Pancreas (tissue), 10 donors: ENCODE data around the gene ZSCAN21. TPM values are rescaled to one million over a fixed set of nuclear protein-coding genes. Genes with fewer than 3 reads are reported as not detected.

ENCODE experiments used
- ATAC-seq, 4 donors: fragments of 200-7000 bp; cut with Tn5 transposase; one replicate each; pipeline versions ENCODE4 v1.8.0 to v1.9.1; 2020; ENCODE audit warnings: mild to moderate bottlenecking in 4 of 4, moderate library complexity in 4 of 4
- DNase-seq, 6 donors: peaks; one replicate each; pipeline ENCODE4 v3.0.0-alpha.2; 2020
- FAIRE-seq: peaks from 2 replicates; lab custom pipeline; 2012; peaks lifted over from hg19 to GRCh38; lab: Jason Lieb, UNC
- H3K27ac ChIP-seq, 4 donors: fragments of 200-600 bp; sonication (generic); 1 replicate in 3 of 4; 2 replicates in 1 of 4; pipeline versions ENCODE4 v1.5.0 to v1.8.0; 2020
- H3K27me3 ChIP-seq, 4 donors: fragments of 200-600 bp; one replicate each; pipeline ENCODE4 v1.8.0; 2021
- H3K36me3 ChIP-seq, 3 donors: fragments of 200-600 bp; sonication (generic) in 1 of 3; one replicate each; pipeline versions ENCODE4 v1.5.0 to v1.8.0; 2020 to 2021
- H3K4me1 ChIP-seq, 3 donors: fragments of 200-600 bp; one replicate each; pipeline ENCODE4 v1.8.0; 2021
- H3K4me3 ChIP-seq, 4 donors: fragments of 200-600 bp; sonication (generic) in 2 of 4; one replicate each; pipeline versions ENCODE4 v1.5.0 to v1.8.0; 2020 to 2021
- H3K9me3 ChIP-seq, 4 donors: fragments of 200-600 bp; one replicate each; pipeline ENCODE4 v1.8.0; 2021
- WGBS, 2 donors: extraction: QIAGEN DNeasy Blood & Tissue Kit; methylation state at CpG; one replicate each; pipeline ENCODE4 v1.1.7; 2013; 5-methylcytosine and 5-hydroxymethylcytosine counted together
- intact Hi-C, 3 donors: fragments of 100-400 bp; cut with DNase I; formaldehyde crosslinking; loops; one replicate each; pipeline versions ENCODE4 v1.11.1 to v1.14.2; 2022
- polyA plus RNA-seq, 2 donors: library from polyadenylated mRNA; stranded (reverse); fragments of 200-250 nt; gene quantifications; one replicate each; pipeline ENCODE4 v1.2.3, GENCODE V29; 2013
- total RNA-seq, 6 donors: library from RNA; stranded (reverse); fragmentation: NEBNext Ultra II Directional in 4 of 6; extraction: Animal tissue kit (Norgen Biotek cat#: 25700) in 4 of 6; gene quantifications; one replicate each; pipeline versions ENCODE4 v1.2.1 to v1.2.4, GENCODE V29; 2021 to 2023
- TF ChIP-seq, protein P1 (sequence below), 4 donors: fragments of 200-600 bp; sonication (generic) in 3 of 4; IDR thresholded peaks; one replicate each; pipeline versions ENCODE4 v1.5.0 to v1.8.0; 2021; ENCODE audit warnings: antibody characterized with exemption in 4 of 4
- donor health status: healthy with polysubstance abuse.
- donor health status: DM: no; HTN: no; CAD: no; lungs with moderate emphysema.
- donor health status: DM: no; HTN: no; CAD: no.
- donor health status: control.
- donor health status: control.
- donor health status: Bipolar disorder and iron deficiency.
- donor health status: DM: yes; HTN: yes; CAD: no.
- donor health status: DM: no; HTN: no; CAD: no.
- donor health status: DM: no; HTN: no; CAD: no.
- donor health status: DM: yes; HTN: yes; CAD: no.

The ZSCAN21 gene
- total and polyA plus RNA-seq, 8 donors: 3.8 to 11.8 (median 6.6) TPM

DNA sequence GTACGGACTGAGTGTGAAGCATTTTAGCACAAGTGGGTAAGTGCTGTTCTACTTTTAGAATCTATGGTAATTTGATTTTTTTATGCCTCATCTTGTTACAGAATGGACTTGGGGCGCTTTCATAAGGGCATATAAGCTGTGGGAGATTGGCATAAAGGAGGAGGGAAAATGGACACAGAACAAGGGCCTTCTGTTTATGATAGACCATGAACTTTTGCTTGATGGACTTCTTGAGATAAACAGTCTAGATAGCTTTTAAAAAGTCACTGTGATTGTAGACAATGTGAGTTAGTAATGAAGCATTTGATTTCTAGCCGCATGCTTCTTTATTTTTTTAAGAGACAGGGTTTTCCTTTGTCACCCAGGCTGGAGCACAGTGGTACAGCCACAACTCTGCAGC lies 2.0 kb downstream of the ZSCAN21 start:
- no peaks in the 10 kb centered on the region for H3K27me3 ChIP-seq
- no peak overlapping the region for H3K27ac ChIP-seq
- H3K4me3 ChIP-seq: no peak overlapping the region
- intact Hi-C loops: loop anchor here in 1 of 3 donors (10.0 kb wide), 1 partner anchor 127 kb away; the partner anchor contains the start of gene GJC3
- ATAC-seq: no peak
- no peaks in the 10 kb centered on the region for H3K36me3 ChIP-seq
- FAIRE-seq: no peak
- TF ChIP-seq, protein P1, sequence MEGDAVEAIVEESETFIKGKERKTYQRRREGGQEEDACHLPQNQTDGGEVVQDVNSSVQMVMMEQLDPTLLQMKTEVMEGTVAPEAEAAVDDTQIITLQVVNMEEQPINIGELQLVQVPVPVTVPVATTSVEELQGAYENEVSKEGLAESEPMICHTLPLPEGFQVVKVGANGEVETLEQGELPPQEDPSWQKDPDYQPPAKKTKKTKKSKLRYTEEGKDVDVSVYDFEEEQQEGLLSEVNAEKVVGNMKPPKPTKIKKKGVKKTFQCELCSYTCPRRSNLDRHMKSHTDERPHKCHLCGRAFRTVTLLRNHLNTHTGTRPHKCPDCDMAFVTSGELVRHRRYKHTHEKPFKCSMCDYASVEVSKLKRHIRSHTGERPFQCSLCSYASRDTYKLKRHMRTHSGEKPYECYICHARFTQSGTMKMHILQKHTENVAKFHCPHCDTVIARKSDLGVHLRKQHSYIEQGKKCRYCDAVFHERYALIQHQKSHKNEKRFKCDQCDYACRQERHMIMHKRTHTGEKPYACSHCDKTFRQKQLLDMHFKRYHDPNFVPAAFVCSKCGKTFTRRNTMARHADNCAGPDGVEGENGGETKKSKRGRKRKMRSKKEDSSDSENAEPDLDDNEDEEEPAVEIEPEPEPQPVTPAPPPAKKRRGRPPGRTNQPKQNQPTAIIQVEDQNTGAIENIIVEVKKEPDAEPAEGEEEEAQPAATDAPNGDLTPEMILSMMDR (IDR thresholded peaks at IDR 0.05): no peak
- peaks cover 0 to 10% (median 7%) of the 10 kb centered on the region in 3 donors for H3K4me1 ChIP-seq
- no peak for DNase-seq
- WGBS, 2 donors: 75 to 76% methylated on average over 3 of the region's 3 CpGs
- no peaks in the 10 kb centered on the region for H3K9me3 ChIP-seq

DNA sequence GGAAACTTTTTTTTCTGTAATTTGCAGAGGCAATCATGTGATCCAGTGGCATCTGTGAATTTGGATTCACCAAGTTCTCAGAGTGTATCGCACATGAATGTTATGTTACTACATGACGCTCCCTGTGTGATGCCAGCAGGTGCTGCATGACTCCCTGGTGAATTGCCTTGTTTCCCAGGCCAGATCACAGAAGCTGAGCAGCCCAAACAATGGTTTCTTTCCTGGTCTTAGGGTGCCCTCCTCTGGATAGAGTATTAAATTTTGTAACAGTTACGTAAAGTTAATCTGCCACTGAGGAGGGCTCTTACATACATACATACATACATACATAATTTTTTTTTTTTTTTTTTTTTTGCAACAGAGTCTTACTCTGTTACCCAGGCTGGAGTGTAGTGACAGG lies 3.6 kb downstream of the ZSCAN21 start:
- ATAC-seq: peak; percentile 69 to 85 (median 75)
- 10 to 20% methylated on average over 3 of the region's 3 CpGs for WGBS, 2 donors

DNA sequence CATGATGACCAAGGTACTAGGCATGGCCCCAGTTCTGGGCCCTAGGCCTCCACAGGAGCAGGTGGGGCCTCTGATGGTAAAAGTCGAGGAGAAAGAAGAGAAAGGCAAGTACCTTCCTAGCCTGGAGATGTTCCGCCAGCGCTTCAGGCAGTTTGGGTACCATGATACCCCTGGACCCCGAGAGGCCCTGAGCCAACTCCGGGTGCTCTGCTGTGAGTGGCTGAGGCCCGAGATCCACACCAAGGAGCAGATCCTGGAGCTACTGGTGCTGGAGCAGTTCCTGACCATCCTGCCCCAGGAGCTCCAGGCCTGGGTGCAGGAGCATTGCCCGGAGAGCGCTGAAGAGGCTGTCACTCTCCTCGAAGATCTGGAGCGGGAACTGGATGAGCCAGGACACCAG lies 7.4 kb downstream of the ZSCAN21 start:
- H3K27me3 ChIP-seq: no peaks in the 10 kb centered on the region
- FAIRE-seq (no peak), ATAC-seq (no peak), DNase-seq (no peak)
- no peaks in the 10 kb centered on the region for H3K9me3 ChIP-seq
- 88 to 94% methylated on average over 10 of the region's 10 CpGs for WGBS, 2 donors
- H3K36me3 ChIP-seq: peaks cover 0 to 19% (median 10%) of the 10 kb centered on the region in 3 donors
- H3K4me1 ChIP-seq: no peaks in the 10 kb centered on the region
- intact Hi-C loops: loop anchor here in 1 of 3 donors (5.0 to 10.0 kb wide), 2 partner anchors 65 to 132 kb away; partner anchors contain the start of gene GJC3
- TF ChIP-seq, protein P1 (IDR thresholded peaks at IDR 0.05): no peak
- no peak overlapping the region for H3K27ac ChIP-seq
- no peak overlapping the region for H3K4me3 ChIP-seq

More for the DNA sequence above, 3.6 kb downstream of the ZSCAN21 start:
- TF ChIP-seq, protein P1 (IDR thresholded peaks at IDR 0.05): peak in 2 of 4 donors; percentile 11 to 13
- Histone ChIP-seq H3K27ac (no peak overlapping the region), H3K4me1 (peaks cover 0 to 10% (median 7%) of the 10 kb centered on the region in 3 donors), H3K4me3 (no peak overlapping the region), H3K27me3 (no peaks in the 10 kb centered on the region), H3K9me3 (no peaks in the 10 kb centered on the region), H3K36me3 (peaks cover 0 to 9% (median 6%) of the 10 kb centered on the region in 3 donors)
- DNase-seq (peak in 5 of 6 donors; percentile 59 to 80 (median 67)), FAIRE-seq (no peak)
- intact Hi-C loops: loop anchor here in 1 of 3 donors (10.0 kb wide), 1 partner anchor 128 kb away; the partner anchor contains the start of gene GJC3

DNA sequence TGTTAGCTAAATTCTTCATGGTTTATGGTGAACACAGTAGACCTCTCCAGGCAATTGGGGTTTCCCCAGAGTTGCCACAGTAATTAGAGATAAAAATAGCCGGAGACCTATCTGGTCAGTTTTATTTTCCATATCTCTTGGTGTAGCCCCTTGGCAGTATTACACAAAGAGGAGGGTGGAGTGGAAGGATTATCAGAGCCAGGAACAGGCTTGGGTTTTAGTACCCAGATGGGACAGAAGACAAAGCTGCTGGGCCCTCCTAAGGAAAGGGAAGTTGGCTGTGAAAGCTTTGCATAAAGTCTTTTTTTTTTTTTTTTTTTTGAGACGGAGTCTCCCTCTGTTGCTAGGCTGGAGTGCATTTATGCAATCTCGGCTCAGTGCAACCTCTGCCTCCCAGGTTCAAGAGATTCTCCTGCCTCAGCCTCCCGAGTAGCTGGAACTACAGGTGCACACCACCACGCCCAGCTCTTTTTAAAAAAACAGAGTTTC lies 9.7 kb downstream of the ZSCAN21 start:
- Histone ChIP-seq H3K9me3 (no peaks in the 10 kb centered on the region), H3K4me3 (no peak overlapping the region), H3K36me3 (peaks cover 0 to 38% (median 10%) of the 10 kb centered on the region in 3 donors), H3K4me1 (no peaks in the 10 kb centered on the region), H3K27ac (no peak overlapping the region), H3K27me3 (no peaks in the 10 kb centered on the region)
- TF ChIP-seq, protein P1 (IDR thresholded peaks at IDR 0.05): no peak
- WGBS, 2 donors: 83 to 89% methylated on average over 4 to 5 of the region's 5 CpGs
- ATAC-seq (no peak), FAIRE-seq (no peak), DNase-seq (no peak)
- intact Hi-C loops: loop anchor here in 1 of 3 donors (5.0 to 10.0 kb wide), 2 partner anchors 67 to 134 kb away; partner anchors contain the start of gene GJC3
